ENCODE data around the gene C1S.
A peak's percentile ranks its signal among the peaks of the same experiment; 100 is the strongest.
"Not testable (repeated sequence)": the region's sequence is repeated elsewhere in the genome, so short reads cannot be mapped to it uniquely, and the experiment has no call there.

The C1S gene

DNA sequence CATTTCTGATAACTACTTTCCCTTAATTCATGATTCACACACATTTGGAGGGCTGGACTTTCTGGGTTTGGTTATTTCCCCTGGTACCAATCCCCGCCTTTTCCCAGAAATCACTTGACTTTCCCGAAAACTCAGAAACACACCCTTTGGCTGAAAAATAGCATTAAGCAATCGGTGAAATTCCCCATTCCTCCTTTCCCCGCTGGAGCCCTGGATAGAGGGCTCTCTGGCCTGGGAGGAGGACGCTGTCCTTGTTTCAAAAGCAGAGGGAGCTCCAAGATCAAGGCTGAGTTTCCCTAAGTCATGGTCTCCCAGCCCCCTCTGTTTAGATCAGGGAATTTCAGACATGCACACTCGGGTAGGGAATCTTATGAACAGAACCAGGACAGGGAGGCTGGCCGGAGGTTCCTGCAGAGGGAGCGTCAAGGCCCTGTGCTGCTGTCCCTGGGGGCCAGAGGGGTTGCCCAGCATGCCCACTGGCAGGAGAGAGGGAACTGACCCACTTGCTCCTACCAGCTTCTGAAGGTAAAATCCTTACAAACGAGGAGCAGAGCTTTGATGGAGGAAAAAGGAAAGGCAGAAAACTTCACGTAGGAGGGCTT, at the start of gene C1S:
Gene C1S, plus strand, starts transcription at position 366 of the 602 bp plus-strand sequence. CDS start 1,195 bp downstream, outside the sequence.
- no peak for DNase-seq (ENCODE audit: low read depth)

DNA sequence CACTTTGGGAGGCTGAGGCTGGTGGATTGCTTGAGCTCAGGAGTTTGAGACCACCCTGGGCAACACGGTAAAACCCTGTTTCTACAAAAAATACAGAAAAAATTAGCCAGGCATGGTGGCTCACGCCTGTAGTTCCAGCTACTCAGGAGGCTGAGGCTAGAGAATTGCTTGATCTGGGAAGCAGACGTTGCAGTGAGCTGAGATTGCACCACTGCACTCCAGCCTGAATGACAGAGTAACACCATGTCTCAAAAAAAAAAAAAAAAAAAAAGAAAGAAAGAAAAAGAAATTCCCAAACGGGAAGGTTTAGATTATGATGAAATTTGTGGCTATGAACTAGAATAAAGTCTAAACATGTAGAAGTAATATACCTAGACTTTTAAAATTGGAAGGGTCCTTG, 49.1 kb upstream of the C1S start:
- DNase-seq (ENCODE audit: low read depth), result not testable (repeated sequence)

DNA sequence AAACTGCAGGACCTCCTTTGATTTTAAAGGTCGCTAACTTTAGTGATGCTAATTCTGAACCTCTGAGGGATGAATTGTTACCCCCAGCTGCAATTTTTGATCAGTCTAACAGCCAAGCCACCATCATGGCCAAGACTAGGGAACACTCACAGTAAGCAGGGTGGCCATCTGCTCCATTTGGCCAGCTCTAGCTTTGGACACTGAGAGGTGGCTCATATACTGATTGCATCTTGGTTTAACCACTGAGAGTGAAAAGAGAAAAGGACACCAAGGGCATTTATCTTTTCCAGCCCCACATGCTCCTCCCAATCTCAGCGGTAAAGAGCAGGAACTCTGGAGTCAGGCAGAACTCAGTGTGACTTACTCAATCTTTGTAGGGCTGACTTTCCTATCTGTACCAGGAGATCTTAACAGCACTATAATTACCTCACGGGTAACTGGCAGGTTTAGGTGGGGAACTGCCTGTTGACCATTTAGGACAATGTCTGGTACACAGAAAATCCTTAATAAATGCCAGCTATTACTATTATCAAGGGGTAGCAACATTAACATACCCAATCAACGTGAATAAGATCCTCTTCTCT, 48.4 kb upstream of the C1S start:
- DNase-seq (ENCODE audit: low read depth), result no peak

DNA sequence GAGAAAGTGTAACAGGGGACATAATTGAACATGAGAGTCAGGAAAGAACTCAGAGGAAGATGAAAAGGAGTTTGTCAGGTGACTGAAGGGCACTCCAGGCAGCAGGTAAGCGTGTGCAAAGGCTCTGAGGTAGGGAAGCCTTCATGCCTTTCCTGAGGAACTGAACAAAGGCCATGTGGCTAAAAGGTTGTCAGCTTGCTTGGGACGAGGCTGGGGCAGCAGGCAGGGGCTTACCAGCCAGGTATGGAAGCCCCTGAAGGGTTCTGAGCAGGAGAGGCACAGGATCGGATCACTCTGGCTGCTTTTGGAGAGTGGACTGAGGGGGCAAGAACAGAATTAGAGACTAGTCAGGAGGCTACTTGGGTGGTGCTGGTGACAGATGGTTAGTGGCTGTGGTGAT, 47.4 kb upstream of the C1S start:
- DNase-seq (ENCODE audit: low read depth), result no peak

DNA sequence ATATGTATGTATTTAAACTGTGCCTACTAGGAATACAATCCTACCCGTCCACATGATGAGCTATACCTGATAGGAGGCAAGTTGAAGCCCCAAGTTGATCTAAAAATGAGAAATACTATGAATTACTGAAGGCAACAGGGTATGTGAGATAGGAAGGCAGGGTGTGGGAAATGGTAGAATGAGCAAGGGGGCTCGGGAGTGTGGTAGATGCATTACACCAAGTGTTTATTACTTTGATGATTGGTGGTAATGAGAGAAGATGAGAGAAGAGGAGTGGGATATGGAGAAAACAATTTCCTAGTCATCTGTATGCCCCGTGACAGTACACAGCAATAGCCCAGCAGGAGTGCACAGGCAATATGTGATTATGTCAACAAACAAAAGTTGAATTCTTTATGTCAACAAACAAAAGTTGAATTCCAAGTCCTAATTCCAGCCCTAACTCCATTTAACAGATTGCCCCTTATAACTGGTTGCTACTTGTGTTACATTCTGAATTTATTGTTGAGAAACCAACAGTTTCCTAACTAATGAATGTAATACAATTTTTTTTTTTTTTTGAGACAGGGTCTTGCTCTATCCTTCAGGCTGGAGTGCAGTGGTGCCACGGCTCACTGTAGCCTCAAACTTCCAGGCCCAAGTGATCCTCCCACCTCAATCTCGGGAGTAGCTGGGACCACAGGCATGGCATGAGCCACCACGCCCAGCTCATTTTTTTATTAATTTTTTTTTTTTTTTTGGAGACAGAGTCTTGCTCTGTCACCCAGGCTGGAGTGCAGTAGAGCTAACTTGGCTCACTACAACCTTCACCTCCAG, 44.8 kb upstream of the C1S start:
- DNase-seq (ENCODE audit: low read depth), result no peak

DNA sequence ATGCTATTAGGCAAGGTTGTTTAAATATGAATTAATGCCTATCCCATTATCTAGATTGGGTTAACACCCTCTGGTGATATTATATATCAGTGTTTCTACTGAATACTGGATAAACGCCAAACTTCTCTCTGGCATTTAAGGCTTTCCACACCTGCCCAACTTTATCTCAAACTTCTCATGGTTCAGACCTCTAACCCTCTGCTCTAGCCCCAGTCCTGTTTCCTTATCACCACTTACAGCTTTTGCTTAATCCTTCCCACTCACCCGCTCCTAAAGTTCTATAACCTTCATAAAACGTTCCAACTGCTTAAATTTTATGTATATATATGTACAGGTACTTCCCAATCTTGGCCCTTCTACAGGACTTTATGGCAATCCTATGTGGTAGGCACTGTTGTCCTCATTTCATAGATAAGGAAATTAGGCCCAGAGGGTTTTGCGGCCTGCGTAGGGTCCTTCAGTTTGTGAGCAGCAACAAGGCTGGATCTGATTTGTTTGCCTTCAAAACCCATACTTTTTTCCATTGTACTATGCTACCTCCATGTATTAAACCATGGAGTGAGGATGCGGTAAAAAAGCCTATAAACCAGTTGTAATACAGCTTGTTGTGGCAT, 43.5 kb upstream of the C1S start:
- DNase-seq (ENCODE audit: low read depth), result no peak

DNA sequence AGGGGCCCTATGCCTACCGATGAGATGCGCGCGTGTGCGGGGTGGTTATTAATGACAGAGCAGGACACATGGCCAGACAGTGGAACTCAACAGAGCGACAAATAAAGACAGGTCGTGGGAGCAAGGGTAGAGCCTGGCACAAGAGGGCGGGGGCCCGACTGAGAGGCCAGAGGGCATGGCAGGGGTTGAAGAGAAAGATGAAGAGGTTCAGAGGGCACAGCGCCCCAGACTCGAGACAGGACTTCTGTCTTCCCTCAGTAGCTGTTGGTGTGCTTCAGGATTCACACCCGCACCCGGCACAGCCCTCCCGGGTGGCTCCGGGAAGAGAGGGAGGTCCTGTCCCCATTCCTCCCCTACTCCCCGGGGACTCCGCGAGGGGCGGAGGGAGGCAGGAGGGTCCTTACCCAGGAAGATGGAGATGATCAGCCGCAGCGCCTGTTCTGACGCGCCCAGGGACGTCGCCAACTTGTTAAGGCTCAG, 42.6 kb upstream of the C1S start:
- DNase-seq (ENCODE audit: low read depth), result peak; percentile 1

DNA sequence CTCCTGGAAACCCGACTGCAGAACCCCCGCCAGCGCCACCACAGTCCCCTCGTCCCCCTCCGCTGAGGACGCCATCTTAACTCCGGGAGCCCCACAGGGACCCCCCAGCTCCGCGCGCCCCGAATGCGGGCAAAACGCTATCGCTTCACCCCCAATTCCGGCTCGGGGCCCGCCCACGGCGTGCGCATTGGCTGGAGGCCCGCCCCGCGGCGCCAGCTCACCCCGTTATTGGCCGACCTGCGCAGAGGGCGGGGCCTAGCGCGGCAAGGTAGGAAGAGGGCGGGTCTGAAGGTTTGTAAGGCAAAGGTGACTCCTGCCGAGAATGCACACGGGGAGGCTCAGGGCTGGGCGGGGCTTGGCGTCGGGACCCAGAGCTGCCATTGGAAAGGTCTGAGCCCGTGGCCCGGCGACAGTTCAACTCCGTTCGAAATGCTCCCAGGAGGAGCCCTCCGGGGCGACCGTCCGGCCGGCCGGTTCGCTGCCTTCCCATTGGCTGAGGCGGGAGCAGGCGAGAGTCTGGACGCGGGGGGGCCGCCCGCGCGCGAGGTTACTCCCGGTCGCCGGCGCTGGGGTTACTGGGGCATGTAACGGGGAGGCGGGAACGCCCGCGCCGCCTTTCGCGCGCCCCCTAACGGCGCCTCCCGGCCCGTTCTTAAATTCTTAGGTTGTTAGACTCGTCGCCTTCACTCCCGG, 42.0 kb upstream of the C1S start, which contains the start of gene LPCAT3:
Gene LPCAT3, minus strand, starts transcription at position 127 of the 693 bp plus-strand sequence. Its CDS starts 52 bp downstream, at position 75.
- peak; percentile 95 for DNase-seq (ENCODE audit: low read depth)

DNA sequence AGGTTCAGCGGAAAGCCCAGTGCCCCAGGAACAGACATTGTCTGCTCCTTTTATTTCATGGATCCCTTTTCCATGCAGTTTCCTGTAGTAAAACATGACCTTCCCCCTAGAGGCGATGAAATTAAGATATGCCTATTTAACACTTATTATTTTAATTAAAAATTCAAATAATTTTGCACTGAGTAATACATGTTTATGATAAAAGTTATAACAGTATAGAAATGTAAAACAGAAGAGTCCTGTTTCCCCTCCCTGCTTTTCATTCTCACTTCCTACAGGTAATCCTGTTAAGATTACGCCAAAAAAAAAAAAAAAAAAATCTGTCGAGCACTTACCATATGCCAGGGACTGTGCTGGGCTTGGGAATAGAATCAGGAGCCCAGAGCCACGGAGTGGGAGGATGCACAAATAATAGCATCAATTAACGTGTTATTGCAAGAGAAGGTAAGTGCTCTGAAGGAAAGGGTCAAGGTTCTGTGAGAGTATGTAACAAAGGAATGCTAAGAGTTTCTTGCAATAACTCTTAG, 41.4 kb upstream of the C1S start:
- DNase-seq (ENCODE audit: low read depth), result no peak

DNA sequence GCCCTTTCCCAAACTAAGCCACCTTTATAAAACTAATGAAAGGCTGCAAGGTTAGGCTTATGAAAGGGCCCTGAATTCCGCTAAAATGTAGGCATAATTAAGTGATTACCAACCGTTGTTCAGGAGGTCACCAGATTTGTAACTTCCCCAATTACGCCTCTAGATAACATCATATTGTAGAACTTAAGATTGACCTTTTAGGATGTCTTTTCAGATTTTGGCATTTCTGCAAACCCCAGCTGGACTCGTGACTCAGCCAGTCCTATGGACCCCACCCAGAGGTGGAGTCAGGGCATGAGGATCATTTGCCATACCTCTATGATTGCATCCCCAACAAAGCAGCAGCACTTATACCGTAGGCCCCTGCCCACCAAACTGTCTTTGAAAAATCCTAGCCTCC, 38.6 kb upstream of the C1S start:
- no peak for DNase-seq (ENCODE audit: low read depth)

DNA sequence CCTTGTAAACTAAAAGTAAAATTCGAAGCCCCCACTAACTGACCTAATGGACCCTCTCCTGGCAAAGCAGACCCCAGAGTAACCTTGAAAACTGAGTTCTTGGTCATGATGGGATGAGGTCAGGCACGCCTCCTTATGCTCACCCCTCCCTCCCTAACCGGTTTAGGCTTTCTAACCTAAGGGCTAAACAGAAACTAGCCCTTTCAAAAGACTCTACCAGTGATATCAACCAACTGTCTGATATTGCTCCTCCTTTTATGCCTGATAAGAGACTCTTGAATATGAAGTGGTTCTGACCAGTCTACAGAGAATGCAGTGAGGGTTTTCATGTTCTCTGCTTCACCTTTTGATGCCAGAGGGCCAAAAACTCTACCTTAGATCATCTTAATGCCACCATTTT, 37.4 kb upstream of the C1S start:
- no peak for DNase-seq (ENCODE audit: low read depth)

DNA sequence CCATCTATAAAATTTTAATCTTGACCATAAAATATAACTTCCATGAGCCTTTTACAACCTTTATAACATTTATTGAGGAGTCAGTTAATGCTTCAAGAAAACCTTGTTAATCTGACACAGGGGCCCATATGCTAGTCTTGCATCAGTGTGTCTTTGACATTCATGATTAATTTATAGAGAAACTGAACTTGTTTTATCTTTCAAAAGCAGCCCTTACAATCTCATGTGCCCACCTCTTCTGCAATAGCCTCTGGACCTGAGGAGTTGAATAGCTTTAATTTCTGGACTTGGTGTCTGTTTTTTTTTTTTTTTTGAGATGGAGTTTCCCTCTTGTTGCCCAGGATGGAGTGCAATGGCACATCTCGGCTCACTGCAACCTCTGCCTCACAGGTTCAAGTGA, 33.7 kb upstream of the C1S start:
- DNase-seq (ENCODE audit: low read depth), result no peak

DNA sequence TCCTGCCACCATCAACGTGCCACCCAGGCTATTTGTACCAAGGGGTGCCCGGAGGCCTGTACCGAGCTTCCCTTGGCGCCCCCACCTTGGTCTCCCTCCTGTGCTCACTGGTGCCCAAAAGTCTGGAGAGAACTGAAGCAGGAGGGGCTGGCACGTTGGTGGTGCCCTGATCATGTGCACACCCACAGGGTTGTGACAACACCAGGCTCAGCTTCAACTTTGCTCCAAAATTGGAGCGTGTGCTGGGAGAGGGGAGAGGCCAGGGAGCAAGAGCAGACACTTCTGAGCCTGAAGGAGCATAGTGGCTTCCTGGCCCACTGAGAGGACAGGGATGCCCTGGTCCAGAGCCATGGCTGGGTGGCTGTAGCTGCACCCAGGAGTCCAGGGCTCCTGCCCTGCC, 29.2 kb upstream of the C1S start:
- DNase-seq (ENCODE audit: low read depth), result no peak

DNA sequence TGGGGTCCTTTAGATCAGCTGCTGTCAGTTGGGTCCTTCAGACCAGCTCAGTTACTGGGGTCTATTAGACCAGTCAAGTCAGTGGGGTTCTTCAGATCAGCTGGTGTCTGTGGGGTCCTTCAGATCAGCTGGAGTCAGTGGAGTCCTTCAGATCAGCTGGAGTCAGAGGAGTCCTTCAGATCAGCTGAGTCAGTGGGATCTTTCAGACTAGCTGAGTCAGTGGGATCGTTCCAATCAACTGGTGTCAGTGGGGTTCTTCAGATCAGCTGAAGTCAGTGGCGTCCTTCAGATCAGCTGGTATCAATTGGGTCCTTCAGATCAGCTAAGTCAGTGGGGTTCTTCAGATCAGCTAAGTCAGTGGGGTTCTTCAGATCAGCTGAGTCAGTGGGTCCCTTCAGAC, 27.5 kb upstream of the C1S start:
- no peak for DNase-seq (ENCODE audit: low read depth)

DNA sequence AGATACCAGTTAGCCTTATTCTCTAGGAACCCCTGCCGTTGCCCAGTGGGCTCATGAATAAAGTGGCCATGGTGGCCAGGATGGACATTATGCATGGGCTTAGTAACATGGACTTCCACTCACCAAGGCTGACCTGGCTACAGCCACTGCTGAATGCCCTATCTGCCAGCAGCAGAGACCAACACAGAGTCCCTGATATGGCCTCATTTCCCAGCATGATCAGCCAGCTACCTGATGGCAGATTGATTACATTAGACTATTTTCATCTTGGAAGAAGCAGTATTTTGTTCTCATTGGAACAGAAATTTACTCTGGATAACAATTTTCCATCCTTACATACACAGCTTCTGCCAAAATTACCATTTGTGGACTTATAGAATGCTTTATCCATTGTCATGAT, 26.1 kb upstream of the C1S start:
- no peak for DNase-seq (ENCODE audit: low read depth)

DNA sequence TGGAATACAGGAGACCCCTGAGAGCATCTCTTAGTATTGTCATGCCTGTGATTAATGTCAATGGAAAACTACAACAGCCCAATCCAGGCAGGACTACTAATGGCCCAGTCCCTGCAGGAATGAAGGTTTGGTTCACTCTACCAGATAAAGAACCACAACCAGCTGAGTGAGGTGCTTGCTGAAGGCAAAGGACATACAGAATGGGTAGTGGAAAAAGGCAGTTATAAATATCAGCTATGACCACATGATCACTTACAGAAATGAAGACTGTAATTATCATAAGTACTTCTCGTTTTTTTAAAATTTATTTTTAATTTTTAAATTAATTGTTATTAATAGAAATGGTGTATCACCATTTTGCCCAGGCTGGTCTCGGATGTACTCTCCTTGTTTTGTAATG, 25.1 kb upstream of the C1S start:
- DNase-seq (ENCODE audit: low read depth), result no peak

DNA sequence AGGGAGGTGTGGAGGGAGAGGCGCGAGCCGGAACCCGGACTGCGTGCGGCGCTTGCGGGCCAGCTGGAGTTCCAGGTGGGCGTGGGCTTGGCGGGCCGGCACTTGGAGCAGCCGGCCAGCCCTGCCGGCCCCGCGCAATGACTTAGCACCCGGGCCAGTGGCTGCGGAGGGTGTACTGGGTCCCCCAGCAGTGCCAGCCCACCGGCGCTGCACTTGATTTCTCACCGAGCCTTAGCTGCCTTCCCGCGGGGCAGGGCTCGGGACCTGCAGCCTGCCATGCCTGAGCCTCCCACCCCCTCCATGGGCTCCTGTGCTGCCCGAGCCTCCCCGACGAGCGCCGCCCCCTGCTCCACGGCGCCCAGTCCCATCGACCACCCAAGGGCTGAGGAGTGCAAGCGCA, 23.1 kb upstream of the C1S start:
- not testable (repeated sequence) for DNase-seq (ENCODE audit: low read depth)

DNA sequence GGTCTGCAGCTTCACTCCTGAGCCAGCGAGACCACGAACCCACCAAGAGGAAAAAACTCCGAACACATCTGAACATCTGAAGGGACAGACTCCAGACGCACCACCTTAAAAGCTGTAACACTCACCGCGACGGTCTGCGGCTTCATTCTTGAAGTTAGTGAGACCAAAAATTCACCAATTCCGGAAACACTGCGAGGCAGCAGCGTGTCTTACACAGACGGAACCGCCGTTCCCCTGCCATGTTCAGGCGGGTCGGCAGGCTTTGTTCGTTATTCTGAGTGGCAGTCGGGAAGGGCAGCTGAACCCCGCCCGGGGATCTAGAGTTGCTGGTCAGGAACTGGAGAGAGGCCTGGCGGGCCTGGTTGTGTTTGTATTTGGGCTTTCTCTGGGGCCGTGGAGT, 21.9 kb upstream of the C1S start:
- no peak for DNase-seq (ENCODE audit: low read depth)

DNA sequence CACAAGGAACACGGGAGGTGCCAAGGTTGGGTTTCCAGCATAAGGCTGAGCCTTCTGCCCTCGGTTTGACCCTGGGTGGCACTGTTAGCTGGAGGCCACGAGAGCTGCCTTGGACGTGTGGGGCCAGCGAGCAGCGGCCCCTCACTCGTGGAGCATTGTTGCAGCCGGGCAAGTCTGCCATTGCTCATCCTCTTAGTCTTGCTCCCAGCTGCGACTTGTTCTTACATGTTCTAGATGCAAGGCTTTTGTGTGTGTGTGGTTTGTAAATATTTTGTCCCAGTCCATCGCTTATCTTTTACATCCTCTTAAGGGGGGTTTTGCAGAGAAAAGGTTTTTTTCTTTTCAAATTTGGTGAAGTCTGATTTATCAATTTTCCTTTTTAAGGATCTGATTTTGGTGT, 21.1 kb upstream of the C1S start:
- DNase-seq (ENCODE audit: low read depth), result no peak

DNA sequence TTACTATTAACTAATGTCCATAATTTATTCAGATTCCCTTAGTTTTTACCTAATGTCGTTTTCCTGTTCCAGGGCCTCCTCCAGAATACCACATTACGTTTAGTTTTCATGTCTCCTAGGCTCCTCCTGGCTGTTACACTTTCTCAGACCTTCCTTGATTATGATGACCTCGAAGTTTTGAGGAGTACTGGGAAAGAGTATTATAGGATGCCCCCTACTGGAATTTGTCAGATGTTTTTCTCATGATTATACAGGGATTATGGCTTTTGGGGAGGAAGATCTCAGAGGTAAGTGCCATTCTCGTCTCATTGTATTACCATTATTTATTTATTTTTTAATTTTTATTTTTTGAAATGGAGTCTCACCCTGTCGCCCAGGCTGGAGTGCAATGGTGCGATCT, 17.7 kb upstream of the C1S start:
- DNase-seq (ENCODE audit: low read depth), result no peak

DNA sequence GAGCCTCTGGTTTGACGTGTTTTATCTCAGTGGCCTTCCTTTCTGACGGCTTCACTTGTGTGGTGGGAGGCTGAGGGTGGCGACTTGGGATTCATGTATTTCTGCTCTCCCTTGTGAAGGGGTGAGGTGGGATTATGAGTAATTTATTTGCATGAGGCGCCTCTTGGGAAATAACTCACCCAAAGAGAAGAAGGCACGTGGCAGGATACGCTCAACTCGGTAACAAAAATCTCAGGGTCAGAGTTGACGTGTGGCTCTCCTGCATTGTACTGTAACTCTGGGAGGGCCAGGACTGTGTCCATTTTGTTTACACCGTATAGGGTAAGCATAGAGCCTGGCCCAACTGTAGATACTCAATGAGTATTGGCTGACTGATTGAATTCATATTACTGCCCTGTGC, 14.6 kb upstream of the C1S start:
- no peak for DNase-seq (ENCODE audit: low read depth)
